ENCODE results near the gene B4GALNT3.
"Not testable (repeated sequence)": the region's sequence is repeated elsewhere in the genome, so short reads cannot be mapped to it uniquely, and the experiment has no call there.

Gene B4GALNT3

GRCh38 chr12:459430-460258, at the start of gene B4GALNT3:
B4GALNT3 (plus strand) TSS chr12:459939; CDS start chr12:460377, 438 bp downstream.
- peak; percentile 45 for DNase-seq

- DNase-seq: no peak
Measured at GRCh38 chr12:414859-415258, 44.9 kb upstream of the B4GALNT3 start.

DNA sequence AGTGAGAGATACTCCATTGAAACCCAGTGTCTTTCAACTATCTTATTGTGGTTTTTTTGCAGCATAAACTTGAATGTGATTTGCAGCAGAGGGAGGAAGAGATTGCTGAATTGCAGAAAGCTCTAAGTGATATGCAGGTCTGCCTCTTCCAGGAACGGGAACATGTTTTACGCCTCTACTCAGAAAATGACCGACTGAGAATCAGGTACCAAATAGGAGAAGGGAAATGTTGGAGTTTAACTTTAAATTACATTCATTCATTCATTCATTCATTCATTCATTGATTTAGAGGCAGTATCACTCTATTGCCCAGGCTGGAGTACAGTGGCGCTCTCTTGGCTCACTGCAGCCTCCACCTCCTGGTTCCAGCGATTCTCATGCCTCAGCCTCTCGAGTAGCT, 41.3 kb upstream of the B4GALNT3 start:
- no peak for DNase-seq

DNA sequence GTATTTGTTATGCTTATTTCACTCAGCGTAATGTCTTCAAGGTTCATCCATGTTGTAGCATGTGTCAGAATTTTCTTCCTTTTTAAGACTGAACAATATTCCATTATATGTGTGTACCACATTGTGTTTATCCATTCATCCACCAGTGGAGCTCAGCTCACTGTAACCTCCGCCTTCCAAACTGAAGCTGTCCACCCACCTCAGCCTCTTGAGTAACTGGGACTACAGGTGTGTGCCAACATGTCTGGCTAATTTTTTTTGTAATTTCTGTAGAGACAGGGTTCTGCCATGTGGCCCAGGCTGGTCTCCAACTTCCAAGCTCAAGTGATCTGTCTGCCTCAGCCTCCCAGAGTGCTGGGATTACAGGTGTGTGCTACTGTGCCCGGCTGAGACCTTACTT, 37.2 kb upstream of the B4GALNT3 start:
- no peak for DNase-seq

- not testable (repeated sequence) for DNase-seq
Measured at GRCh38 chr12:435737-436136, 24.0 kb upstream of the B4GALNT3 start.

GRCh38 chr12:442235-442884, 17.4 kb upstream of the B4GALNT3 start:
- DNase-seq: no peak

DNA sequence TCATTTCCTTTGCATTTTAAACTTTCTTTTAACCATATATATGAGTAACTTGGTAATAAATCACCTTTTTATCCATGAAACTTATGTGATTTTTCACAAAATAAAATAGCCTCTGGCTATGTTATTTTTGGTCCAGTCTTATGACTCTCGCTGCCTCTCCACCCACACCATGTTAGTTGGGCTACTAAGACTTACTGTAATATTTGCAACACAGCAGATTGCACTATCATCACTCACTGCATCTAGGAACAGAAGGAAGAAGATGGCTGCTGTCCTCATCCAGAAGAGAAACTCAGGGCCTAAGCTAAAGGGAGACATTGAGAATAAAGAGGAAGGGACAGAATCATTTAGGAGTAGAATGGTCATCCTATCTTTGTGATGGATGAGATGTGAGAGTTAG, 12.6 kb upstream of the B4GALNT3 start:
- no peak for DNase-seq

DNA sequence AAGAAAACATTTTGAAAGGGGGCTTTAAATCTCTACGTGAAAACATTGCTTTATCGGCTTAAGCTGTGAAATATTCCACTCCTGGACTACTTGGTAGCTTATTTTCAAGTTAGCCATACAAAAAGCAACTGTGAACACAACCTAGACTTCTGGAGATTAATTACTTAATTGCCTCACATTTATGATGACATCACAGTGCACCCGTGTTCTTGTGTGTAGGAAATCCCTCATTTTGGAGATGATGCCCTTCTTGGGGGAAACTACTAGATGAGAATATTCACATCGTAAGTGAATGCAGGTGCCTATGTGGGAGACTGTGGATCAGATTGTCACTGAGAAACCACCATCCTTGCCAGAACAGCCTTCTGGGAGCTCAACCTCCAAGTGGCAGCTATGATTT, 10.5 kb upstream of the B4GALNT3 start:
- no peak for DNase-seq

GRCh38 chr12:450438-450837, 9.3 kb upstream of the B4GALNT3 start:
- DNase-seq: no peak

DNA sequence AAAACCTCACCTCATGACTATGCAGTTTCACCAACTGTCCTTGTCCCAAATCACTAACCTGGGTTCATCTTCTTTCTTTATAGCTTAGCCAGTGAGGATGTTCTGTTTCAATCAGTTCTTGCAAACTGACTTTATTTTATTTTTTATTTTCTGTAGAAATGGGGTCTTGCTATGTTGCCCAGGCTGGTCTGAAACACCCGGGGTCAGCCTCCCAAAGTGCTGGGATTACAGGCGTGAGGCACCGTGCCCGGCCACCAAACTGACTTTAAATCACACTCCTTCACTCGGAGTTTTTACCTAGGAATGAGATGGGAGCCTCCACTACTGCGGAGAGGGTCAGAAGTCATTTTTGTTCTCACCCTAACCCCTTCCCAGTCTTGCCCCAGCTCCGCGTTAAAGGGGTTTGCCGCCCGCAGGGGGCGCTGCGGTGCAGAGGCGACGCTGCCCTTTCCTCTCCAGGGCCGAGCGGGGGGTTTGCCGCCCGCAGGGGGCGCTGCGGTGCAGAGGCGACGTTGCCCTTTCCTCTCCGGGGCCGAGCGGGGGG, 7.0 kb upstream of the B4GALNT3 start:
- peak; percentile 37 for DNase-seq

DNA sequence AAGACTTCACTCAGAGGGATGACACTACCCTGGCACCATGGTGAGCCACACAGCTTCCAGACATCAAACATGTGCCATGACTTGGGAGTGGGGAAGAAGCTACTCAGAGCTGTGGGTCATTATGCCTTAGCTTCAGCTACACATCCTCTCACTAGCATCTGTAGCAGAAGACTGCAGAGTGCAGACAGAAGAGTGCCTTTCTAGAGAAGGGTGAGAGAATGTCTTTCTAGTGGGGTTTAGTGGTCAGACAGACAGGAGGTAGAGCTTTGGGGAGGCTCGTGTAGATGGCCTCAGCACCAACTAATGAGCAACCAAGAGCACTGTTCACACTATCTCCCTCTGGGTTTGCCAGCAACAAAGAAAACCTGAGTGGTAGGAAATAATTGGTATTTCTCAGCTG, 4.9 kb upstream of the B4GALNT3 start:
- no peak for DNase-seq

DNA sequence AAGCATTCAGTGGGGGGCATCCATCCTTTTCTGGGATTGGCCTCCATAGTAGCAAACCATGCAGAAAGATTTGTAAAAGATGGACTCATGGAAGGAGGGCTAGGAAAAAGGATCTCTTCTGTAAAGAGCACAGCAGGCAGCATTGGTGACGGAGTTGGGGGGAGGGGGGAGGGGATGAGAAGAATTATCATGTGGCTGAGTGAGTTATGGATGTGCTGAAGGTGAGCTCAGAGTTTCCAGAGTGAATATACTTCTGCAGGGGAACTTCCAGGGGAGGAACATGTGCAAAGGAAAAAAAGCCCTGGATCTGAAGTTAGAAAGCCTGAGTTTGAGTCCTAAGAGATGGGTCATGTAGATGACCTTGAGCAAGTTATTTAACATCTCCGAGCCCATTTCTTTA, 3.9 kb upstream of the B4GALNT3 start:
- DNase-seq: no peak

DNA sequence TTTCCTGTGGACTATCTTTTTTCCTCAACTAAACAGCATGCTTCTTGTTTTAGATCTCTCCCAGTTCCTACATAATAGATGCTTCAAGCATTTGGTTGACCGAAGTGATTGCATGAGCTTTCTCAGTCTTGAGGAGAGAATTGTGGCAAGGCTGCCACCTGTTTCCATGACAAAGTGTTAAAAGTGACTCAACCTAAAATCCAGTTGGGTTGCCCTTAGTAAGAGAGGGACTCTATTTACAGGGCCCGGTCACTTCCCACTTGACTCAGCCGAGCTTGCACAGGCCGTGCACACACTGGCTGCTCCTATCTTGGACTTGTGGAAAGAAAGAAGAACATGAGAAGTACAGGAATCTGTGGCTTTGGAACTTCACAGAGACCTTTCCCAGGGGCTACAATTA, 2.1 kb upstream of the B4GALNT3 start:
- no peak for DNase-seq

DNA sequence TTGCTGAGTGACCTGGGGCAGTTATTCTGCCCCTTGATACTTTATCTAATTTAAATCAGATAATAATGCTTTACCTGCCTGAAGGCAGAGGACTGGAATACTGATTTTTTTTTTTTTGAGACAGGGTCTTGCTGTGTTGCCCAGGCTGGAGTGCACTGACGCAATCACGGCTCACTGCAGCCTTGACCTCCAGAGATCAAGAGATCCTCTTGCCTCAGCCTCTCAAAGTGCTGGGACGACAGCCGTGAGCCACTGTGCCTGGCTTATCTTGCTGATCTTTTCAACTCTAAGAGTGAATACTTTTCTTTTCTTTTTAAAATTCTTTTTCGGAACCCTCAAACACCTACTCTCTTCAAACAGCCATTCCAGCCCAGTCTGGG, 699 bp upstream of the B4GALNT3 start:
- no peak for DNase-seq

- DNase-seq: peak; percentile 30
Measured at GRCh38 chr12:460261-461230, 807 bp downstream of the B4GALNT3 start.

GRCh38 chr12:461425-461824, 1.7 kb downstream of the B4GALNT3 start:
- DNase-seq: no peak

- no peak for DNase-seq
Measured at GRCh38 chr12:462936-463705, 3.4 kb downstream of the B4GALNT3 start.

GRCh38 chr12:464484-465267, 4.9 kb downstream of the B4GALNT3 start:
- DNase-seq: no peak

GRCh38 chr12:466039-466438, 6.3 kb downstream of the B4GALNT3 start:
- DNase-seq: no peak

DNA sequence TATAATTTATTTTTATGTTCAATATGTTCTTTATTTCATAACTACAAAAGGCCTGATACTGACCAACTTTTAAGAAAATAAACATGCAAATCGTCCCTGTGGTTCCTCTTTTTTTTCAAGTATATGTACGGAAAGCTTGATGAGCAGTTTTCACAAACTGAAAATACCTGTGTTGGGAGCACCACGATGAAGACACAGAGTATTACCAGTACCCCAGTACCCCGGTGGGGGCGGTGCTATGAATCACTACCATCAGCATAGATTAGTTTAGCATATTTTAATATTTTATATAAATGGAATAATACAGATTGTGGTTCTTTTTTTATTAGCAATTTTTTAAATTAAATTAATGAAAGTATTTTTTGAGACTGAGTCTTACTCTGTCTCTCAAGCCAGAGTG, 7.0 kb downstream of the B4GALNT3 start:
- no peak for DNase-seq

- no peak for DNase-seq
Measured at GRCh38 chr12:467591-467990, 7.9 kb downstream of the B4GALNT3 start.

Data from stimulated activated CD4-positive, alpha-beta T cell treated with anti-CD3 and anti-CD28 coated beads, Interleukin-12 subunit alpha, Interleukin-12 subunit beta, amount 100 ng/mL, for 4 hours (primary cell).